Activated CD4-positive, alpha-beta T cell treated with anti-CD3 and anti-CD28 coated beads, Interleukin-10, Interleukin-2, amounts not matched to agents 100 ng/mL and 50 ng/mL, durations not matched to agents 16 hours and 8 hours (primary cell): Measurements from ENCODE around the gene PKD2.

Experiments used
- DNase-seq: peaks from one replicate; pipeline ENCODE4 v3.0.0-alpha.2; 2020

Gene PKD2

GRCh38 chr4:88007304-88008121, at the start of gene PKD2:
Gene PKD2, plus strand, starts transcription at chr4:88007635. Its CDS starts 99 bp downstream, at chr4:88007734.
- DNase-seq: peak; percentile 88

- no peak for DNase-seq
These were observed 45.4 kb upstream of the PKD2 start for GRCh38 chr4:87961993-87962392.

GRCh38 chr4:87962398-87963146, 44.9 kb upstream of the PKD2 start:
- no peak for DNase-seq

GRCh38 chr4:87965501-87965975, 41.9 kb upstream of the PKD2 start:
- DNase-seq: no peak

- DNase-seq: no peak
These were observed 41.3 kb upstream of the PKD2 start for GRCh38 chr4:87966095-87966496.

- DNase-seq: no peak
These were observed 40.2 kb upstream of the PKD2 start for GRCh38 chr4:87967193-87967592.

- no peak for DNase-seq
These were observed 37.3 kb upstream of the PKD2 start for GRCh38 chr4:87970121-87970520.

- no peak for DNase-seq
These were observed 35.6 kb upstream of the PKD2 start for GRCh38 chr4:87971866-87972265.

GRCh38 chr4:87973283-87974169, 33.9 kb upstream of the PKD2 start:
- peak; percentile 50 for DNase-seq

- DNase-seq: no peak
These were observed 32.5 kb upstream of the PKD2 start for GRCh38 chr4:87974856-87975462.

- DNase-seq: peak; percentile 23
These were observed 32.0 kb upstream of the PKD2 start, which contains the start of gene SPP1 for GRCh38 chr4:87975466-87975865. Gene SPP1, plus strand, starts transcription at chr4:87975714. Its CDS starts 1,182 bp downstream, at chr4:87976896.

GRCh38 chr4:87977521-87978278, 29.7 kb upstream of the PKD2 start:
- DNase-seq: no peak

GRCh38 chr4:87978681-87979080, 28.8 kb upstream of the PKD2 start:
- no peak for DNase-seq

GRCh38 chr4:87979810-87980209, 27.6 kb upstream of the PKD2 start:
- no peak for DNase-seq

GRCh38 chr4:87981486-87981885, 25.9 kb upstream of the PKD2 start:
- DNase-seq: no peak

- no peak for DNase-seq
These were observed 25.4 kb upstream of the PKD2 start for GRCh38 chr4:87982036-87982435.

GRCh38 chr4:87982446-87983010, 24.9 kb upstream of the PKD2 start:
- no peak for DNase-seq

- no peak for DNase-seq
These were observed 23.4 kb upstream of the PKD2 start for GRCh38 chr4:87983996-87984395.

GRCh38 chr4:87985097-87985886, 22.1 kb upstream of the PKD2 start:
- DNase-seq: peak; percentile 54

- no peak for DNase-seq
These were observed 21.6 kb upstream of the PKD2 start for GRCh38 chr4:87985887-87986200.

- DNase-seq: no peak
These were observed 20.9 kb upstream of the PKD2 start for GRCh38 chr4:87986508-87986907.
